Jurkat, Clone E6-1 (cell line): ENCODE data around the gene SLITRK3.
"Not testable (repeated sequence)": the region's sequence is repeated elsewhere in the genome, so short reads cannot be mapped to it uniquely, and the experiment has no call there.

ENCODE experiments used
- DNase-seq: peaks from one replicate; pipeline ENCODE4 v3.0.0-alpha.2; 2011; ENCODE audit warnings: low read depth, low spot score
- H3K4me3 ChIP-seq: 2 replicates; pipeline ENCODE4 v1.5.1; 2011; ENCODE audit warnings: mild to moderate bottlenecking, low read length, control low read depth, moderate library complexity

SLITRK3 gene

GRCh38 chr3:165193366-165194254, 2.6 kb downstream of the SLITRK3 start:
- DNase-seq = no peak
- no peak overlapping the region for H3K4me3 ChIP-seq

GRCh38 chr3:165192610-165193192, 3.5 kb downstream of the SLITRK3 start:
- no peak for DNase-seq
- H3K4me3 ChIP-seq = no peak overlapping the region

GRCh38 chr3:165191491-165191890, 4.7 kb downstream of the SLITRK3 start:
- DNase-seq = no peak
- no peak overlapping the region for H3K4me3 ChIP-seq

- no peak overlapping the region for H3K4me3 ChIP-seq
- no peak for DNase-seq
Observed at GRCh38 chr3:165188452-165188851, 7.7 kb downstream of the SLITRK3 start.

- DNase-seq = peak; percentile 33
- H3K4me3 ChIP-seq = no peak overlapping the region
Observed at GRCh38 chr3:165185707-165186327, 10.4 kb downstream of the SLITRK3 start.

GRCh38 chr3:165181556-165181955, 14.6 kb downstream of the SLITRK3 start:
- no peak for DNase-seq
- no peak overlapping the region for H3K4me3 ChIP-seq

- no peak overlapping the region for H3K4me3 ChIP-seq
- DNase-seq = no peak
Observed at GRCh38 chr3:165170236-165170635, 25.9 kb downstream of the SLITRK3 start.

- no peak for DNase-seq
- H3K4me3 ChIP-seq = no peak overlapping the region
Observed at GRCh38 chr3:165169368-165169767, 26.8 kb downstream of the SLITRK3 start.

- no peak overlapping the region for H3K4me3 ChIP-seq
- no peak for DNase-seq
Observed at GRCh38 chr3:165162883-165163282, 33.3 kb downstream of the SLITRK3 start.

- DNase-seq = no peak
- no peak overlapping the region for H3K4me3 ChIP-seq
Observed at GRCh38 chr3:165159760-165160421, 36.3 kb downstream of the SLITRK3 start.

- no peak for DNase-seq
- H3K4me3 ChIP-seq = no peak overlapping the region
Observed at GRCh38 chr3:165158011-165158410, 38.2 kb downstream of the SLITRK3 start.

- no peak for DNase-seq
- H3K4me3 ChIP-seq = no peak overlapping the region
Observed at GRCh38 chr3:165156757-165157420, 39.3 kb downstream of the SLITRK3 start.

GRCh38 chr3:165148876-165149441, 47.2 kb downstream of the SLITRK3 start:
- DNase-seq = no peak
- H3K4me3 ChIP-seq = no peak overlapping the region

GRCh38 chr3:165144271-165144670, 51.9 kb downstream of the SLITRK3 start:
- no peak for DNase-seq
- no peak overlapping the region for H3K4me3 ChIP-seq

- H3K4me3 ChIP-seq, DNase-seq: not testable (repeated sequence)
Observed at GRCh38 chr3:165139918-165140317, 56.3 kb downstream of the SLITRK3 start.
